Sigmoid colon (tissue), 7 donors: ENCODE results near the gene SIGLEC9. TPM values are rescaled to one million over a fixed set of nuclear protein-coding genes. Genes with fewer than 3 reads are reported as not detected.

Experiments used
- DNase-seq: peaks from one replicate; pipeline ENCODE4 v3.0.0-alpha.2; 2019
- H3K27ac ChIP-seq, 4 donors: fragments of 200-600 bp; sonication (generic); one replicate each; pipeline ENCODE4 v1.5.1; 2016 to 2019; ENCODE audit warnings: mild to moderate bottlenecking in 1 of 4
- H3K27me3 ChIP-seq, 3 donors: fragments of 200-600 bp; sonication (generic); one replicate each; pipeline ENCODE4 v1.5.1; 2019; ENCODE audit warnings: mild to moderate bottlenecking in 1 of 3
- H3K36me3 ChIP-seq, 4 donors: fragments of 200-600 bp; sonication (generic); one replicate each; pipeline ENCODE4 v1.5.1; 2016 to 2019
- H3K4me1 ChIP-seq, 4 donors: fragments of 200-600 bp; sonication (generic); one replicate each; pipeline ENCODE4 v1.5.1; 2017 to 2019
- H3K4me3 ChIP-seq, 4 donors: fragments of 200-600 bp; sonication (generic); one replicate each; pipeline ENCODE4 v1.5.1; 2017 to 2019; ENCODE audit warnings: mild to moderate bottlenecking in 2 of 4, moderate library complexity in 1 of 4
- H3K9me3 ChIP-seq, 4 donors: fragments of 200-600 bp in 3 of 4; sonication (generic) in 3 of 4; one replicate each; pipeline versions ENCODE4 v1.5.1 to v1.6.1; 2013 to 2019
- CTCF ChIP-seq, 4 experiments: fragments of 450-650 bp in 3 of 4; fragments of 200-600 bp in 1 of 4; IDR thresholded peaks; one replicate each; pipeline ENCODE4 v1.5.1; 2016 to 2019; ENCODE audit warnings: antibody characterized with exemption in 4 of 4, mild to moderate bottlenecking in 3 of 4, moderate library complexity in 2 of 4
- EP300 ChIP-seq, 4 donors: sonication (generic); formaldehyde crosslinking; IDR thresholded peaks; one replicate each; pipeline ENCODE4 v1.6.1; 2017; ENCODE audit warnings: antibody characterized with exemption in 4 of 4
- POLR2A ChIP-seq, 2 donors: fragments of 450-650 bp; IDR thresholded peaks; one replicate each; pipeline ENCODE4 v1.6.1; 2016; ENCODE audit warnings: antibody characterized with exemption in 2 of 2, mild to moderate bottlenecking in 2 of 2, moderate library complexity in 2 of 2
- POLR2AphosphoS5 ChIP-seq, 4 donors: sonication (generic); formaldehyde crosslinking; IDR thresholded peaks; one replicate each; pipeline ENCODE4 v1.6.1; 2017; ENCODE audit warnings: antibody characterized with exemption in 4 of 4
- WGBS, 2 donors: extraction: QIAGEN DNeasy Blood & Tissue Kit; methylation state at CpG; one replicate each; pipeline ENCODE4 v1.1.7; 2013; 5-methylcytosine and 5-hydroxymethylcytosine counted together
- intact Hi-C: fragments of 100-400 bp; cut with DNase I; formaldehyde crosslinking; loops from one replicate; pipeline ENCODE4 v1.15.1; 2023
- polyA plus RNA-seq, 3 donors: library from polyadenylated mRNA; stranded (reverse); fragments of 200-250 nt; gene quantifications; one replicate each; pipeline ENCODE4 v1.2.3, GENCODE V29; 2013
- total RNA-seq, 4 donors: library from RNA; depleted of rRNA; stranded (reverse); fragments of >200 nt; gene quantifications; one replicate each; pipeline ENCODE4 v1.1.0, GENCODE V29; 2016
- donor health status: healthy with polysubstance abuse.
- donor health status: Bipolar disorder and iron deficiency.
- donor health status: healthy.

Gene SIGLEC9
- total and polyA plus RNA-seq, 7 donors = 2.4 to 9.5 (median 5.4) TPM

GRCh38 chr19:51096473-51097165 is 28.1 kb upstream of the SIGLEC9 start:
- Histone ChIP-seq H3K27me3 (no peaks in the 10 kb centered on the region), H3K4me3 (no peak overlapping the region), H3K4me1 (peaks cover 0 to 29% (median 23%) of the 10 kb centered on the region in 4 donors), H3K27ac (no peak overlapping the region), H3K9me3 (no peaks in the 10 kb centered on the region), H3K36me3 (no peaks in the 10 kb centered on the region)
- intact Hi-C loops = loop anchor here (1.0 kb wide), 1 partner anchor 75 kb away; no protein-coding TSS in a partner anchor
- 79 to 89% methylated on average over 6 of the region's 6 CpGs for WGBS, 2 donors
- DNase-seq = no peak
- no peak for TF ChIP-seq EP300 (IDR thresholded peaks at IDR 0.05)

GRCh38 chr19:51097166-51097738 is 27.5 kb upstream of the SIGLEC9 start:
- Histone ChIP-seq H3K4me3 (no peak overlapping the region), H3K4me1 (peaks cover 0 to 29% (median 26%) of the 10 kb centered on the region in 4 donors), H3K27ac (no peak overlapping the region), H3K36me3 (peaks cover 0 to 6% (median 3%) of the 10 kb centered on the region in 4 donors), H3K27me3 (no peaks in the 10 kb centered on the region), H3K9me3 (no peaks in the 10 kb centered on the region)
- DNase-seq = peak; percentile 74
- TF ChIP-seq POLR2A (IDR thresholded peaks at IDR 0.05) = no peak
- TF ChIP-seq CTCF (IDR thresholded peaks at IDR 0.05) = peak in 3 of 4 experiments; percentile 23 to 63 (median 43)
- intact Hi-C loops = loop anchor here (1.0 kb wide), 1 partner anchor 76 kb away; no protein-coding TSS in a partner anchor
- 8 to 11% methylated on average over 8 of the region's 8 CpGs for WGBS, 2 donors

- Histone ChIP-seq H3K36me3 (peaks cover 0 to 12% (median 8%) of the 10 kb centered on the region in 4 donors), H3K4me1 (peaks cover 0 to 29% (median 26%) of the 10 kb centered on the region in 4 donors), H3K27ac (no peak overlapping the region), H3K4me3 (no peak overlapping the region), H3K9me3 (no peaks in the 10 kb centered on the region), H3K27me3 (no peaks in the 10 kb centered on the region)
- TF ChIP-seq POLR2A (IDR thresholded peaks at IDR 0.05) = no peak
- no peak for TF ChIP-seq EP300 (IDR thresholded peaks at IDR 0.05)
- no peak for TF ChIP-seq CTCF (IDR thresholded peaks at IDR 0.05)
- TF ChIP-seq POLR2AphosphoS5 (IDR thresholded peaks at IDR 0.05) = no peak
- no peak for DNase-seq
- intact Hi-C loops = loop anchor here (1.0 kb wide), 1 partner anchor 76 kb away; no protein-coding TSS in a partner anchor
- 85 to 88% methylated on average over 20 of the region's 20 CpGs for WGBS, 2 donors
Observed at GRCh38 chr19:51097796-51098195, 26.9 kb upstream of the SIGLEC9 start.

GRCh38 chr19:51098365-51099046 is 26.2 kb upstream of the SIGLEC9 start:
- WGBS, 2 donors = 76 to 94% methylated on average over 78 of the region's 78 CpGs
- Histone ChIP-seq H3K27me3 (no peaks in the 10 kb centered on the region), H3K9me3 (no peaks in the 10 kb centered on the region), H3K27ac (peak overlapping the region in 2 of 4 donors; percentile 22 to 65), H3K4me1 (peaks cover 0 to 29% (median 26%) of the 10 kb centered on the region in 4 donors), H3K36me3 (peaks cover 0 to 19% (median 10%) of the 10 kb centered on the region in 4 donors), H3K4me3 (peak overlapping the region; percentile 7 to 50 (median 34))
- intact Hi-C loops = no loop called here
- TF ChIP-seq EP300 (IDR thresholded peaks at IDR 0.05) = no peak
- no peak for TF ChIP-seq POLR2A (IDR thresholded peaks at IDR 0.05)
- peak in 1 of 4 experiments; percentile 27 for TF ChIP-seq CTCF (IDR thresholded peaks at IDR 0.05)
- TF ChIP-seq POLR2AphosphoS5 (IDR thresholded peaks at IDR 0.05) = no peak
- peak; percentile 83 for DNase-seq

GRCh38 chr19:51099047-51099382 is 25.7 kb upstream of the SIGLEC9 start:
- TF ChIP-seq POLR2A (IDR thresholded peaks at IDR 0.05) (no peak), POLR2AphosphoS5 (IDR thresholded peaks at IDR 0.05) (no peak)
- Histone ChIP-seq H3K36me3 (peaks cover 0 to 24% (median 15%) of the 10 kb centered on the region in 4 donors), H3K9me3 (no peaks in the 10 kb centered on the region), H3K4me1 (peaks cover 0 to 29% (median 26%) of the 10 kb centered on the region in 4 donors), H3K27ac (peak overlapping the region in 3 of 4 donors; percentile 5 to 65 (median 22)), H3K4me3 (peak overlapping the region; percentile 7 to 50 (median 34)), H3K27me3 (no peaks in the 10 kb centered on the region)
- no peak for DNase-seq
- intact Hi-C loops = no loop called here
- WGBS, 2 donors = 66 to 92% methylated on average over 22 of the region's 22 CpGs
